Measurements from ENCODE around the gene CORO2A. TPM values are rescaled to one million over a fixed set of nuclear protein-coding genes. Genes with fewer than 3 reads are reported as not detected.
A peak's percentile ranks its signal among the peaks of the same experiment; 100 is the strongest.

The CORO2A gene
- total and polyA plus RNA-seq, 5 donors: 0.09 to 0.43 (median 0.17) TPM

- Histone ChIP-seq H3K9me3 (ENCODE audit: control insufficient read depth, low read length) (no peaks in the 10 kb centered on the region), H3K27ac (ENCODE audit: low read length) (no peak overlapping the region), H3K4me1 (ENCODE audit: control insufficient read depth, insufficient read depth, low read length) (no peaks in the 10 kb centered on the region), H3K27me3 (ENCODE audit: control insufficient read depth, insufficient read depth) (no peaks in the 10 kb centered on the region), H3K4me3 (ENCODE audit: low read length) (no peak overlapping the region)
- DNase-seq (no peak), ATAC-seq (no peak)
- intact Hi-C loops (cut with DNase I): no loop called here
Measured at GRCh38 chr9:98152526-98152925, 39.9 kb downstream of the CORO2A start.

GRCh38 chr9:98150721-98151120 is 41.7 kb downstream of the CORO2A start:
- H3K9me3 ChIP-seq (ENCODE audit: control insufficient read depth, low read length): no peaks in the 10 kb centered on the region
- H3K4me3 ChIP-seq (ENCODE audit: low read length): no peak overlapping the region
- DNase-seq (no peak), ATAC-seq (peak in 1 of 2 donors; percentile 50)
- H3K27ac ChIP-seq (ENCODE audit: low read length): no peak overlapping the region
- H3K4me1 ChIP-seq (ENCODE audit: control insufficient read depth, insufficient read depth, low read length): no peaks in the 10 kb centered on the region
- intact Hi-C loops (cut with DNase I): no loop called here
- H3K27me3 ChIP-seq (ENCODE audit: control insufficient read depth, insufficient read depth): no peaks in the 10 kb centered on the region
- WGBS: 73% methylated on average over 3 of the region's 3 CpGs

GRCh38 chr9:98150164-98150563 is 42.3 kb downstream of the CORO2A start:
- no peaks in the 10 kb centered on the region for H3K27me3 ChIP-seq (ENCODE audit: control insufficient read depth, insufficient read depth)
- H3K9me3 ChIP-seq (ENCODE audit: control insufficient read depth, low read length): no peaks in the 10 kb centered on the region
- H3K4me3 ChIP-seq (ENCODE audit: low read length): no peak overlapping the region
- no peaks in the 10 kb centered on the region for H3K4me1 ChIP-seq (ENCODE audit: control insufficient read depth, insufficient read depth, low read length)
- intact Hi-C loops (cut with DNase I): no loop called here
- no peak for DNase-seq
- 75% methylated on average over 7 of the region's 7 CpGs for WGBS
- ATAC-seq: no peak
- H3K27ac ChIP-seq (ENCODE audit: low read length): no peak overlapping the region

DNA sequence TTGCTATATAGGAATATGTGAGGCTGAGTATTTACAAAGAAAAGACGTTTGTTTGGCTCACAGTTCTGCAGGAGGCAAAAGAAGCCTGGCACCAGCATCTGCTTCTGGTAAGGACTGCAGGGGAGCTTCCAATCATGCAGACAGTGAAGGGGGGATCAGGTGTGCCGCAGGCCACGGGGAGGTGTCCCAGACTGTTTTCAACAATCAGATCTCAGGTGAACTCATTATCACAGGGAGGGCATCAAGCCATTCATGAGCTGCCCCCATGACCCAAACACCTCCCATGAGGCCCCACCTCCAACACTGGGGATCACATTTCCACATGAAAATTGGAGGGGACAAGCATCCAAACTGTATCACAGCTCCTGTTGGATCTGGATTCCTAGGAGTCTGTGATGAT is 43.0 kb downstream of the CORO2A start:
- 57% methylated on average over 3 of the region's 3 CpGs for WGBS
- ATAC-seq: no peak
- H3K27ac ChIP-seq (ENCODE audit: low read length): no peak overlapping the region

DNA sequence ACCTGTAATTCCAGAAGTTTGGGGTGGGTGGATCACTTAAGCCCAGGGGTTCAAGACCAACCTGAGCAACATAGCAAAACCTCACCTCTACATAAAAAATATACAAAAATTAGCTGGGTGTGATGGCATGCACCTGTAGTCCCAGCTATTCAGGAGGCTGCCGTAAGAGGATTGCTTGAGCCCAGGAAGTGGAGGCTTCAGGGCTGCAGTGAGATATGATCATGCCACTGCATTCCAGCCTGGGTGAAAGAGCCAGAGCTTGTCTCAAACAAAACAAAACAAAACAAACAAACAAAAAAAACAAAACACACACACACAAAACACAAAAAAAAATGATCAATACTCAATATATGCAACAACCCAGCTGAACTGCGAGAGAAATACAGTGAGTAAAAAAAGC is 44.0 kb downstream of the CORO2A start:
- Histone ChIP-seq H3K4me1 (ENCODE audit: control insufficient read depth, insufficient read depth, low read length) (no peaks in the 10 kb centered on the region), H3K27ac (ENCODE audit: low read length) (no peak overlapping the region), H3K27me3 (ENCODE audit: control insufficient read depth, insufficient read depth) (no peaks in the 10 kb centered on the region), H3K9me3 (ENCODE audit: control insufficient read depth, low read length) (no peaks in the 10 kb centered on the region), H3K4me3 (ENCODE audit: low read length) (no peak overlapping the region)
- DNase-seq (no peak), ATAC-seq (no peak)
- intact Hi-C loops (cut with DNase I): no loop called here
- 87% methylated on average over 2 of the region's 2 CpGs for WGBS

More for the DNA sequence above, 43.0 kb downstream of the CORO2A start:
- Histone ChIP-seq H3K27me3 (ENCODE audit: control insufficient read depth, insufficient read depth) (no peaks in the 10 kb centered on the region), H3K4me1 (ENCODE audit: control insufficient read depth, insufficient read depth, low read length) (no peaks in the 10 kb centered on the region), H3K9me3 (ENCODE audit: control insufficient read depth, low read length) (no peaks in the 10 kb centered on the region), H3K4me3 (ENCODE audit: low read length) (no peak overlapping the region)
- no peak for DNase-seq
- intact Hi-C loops (cut with DNase I): no loop called here

DNA sequence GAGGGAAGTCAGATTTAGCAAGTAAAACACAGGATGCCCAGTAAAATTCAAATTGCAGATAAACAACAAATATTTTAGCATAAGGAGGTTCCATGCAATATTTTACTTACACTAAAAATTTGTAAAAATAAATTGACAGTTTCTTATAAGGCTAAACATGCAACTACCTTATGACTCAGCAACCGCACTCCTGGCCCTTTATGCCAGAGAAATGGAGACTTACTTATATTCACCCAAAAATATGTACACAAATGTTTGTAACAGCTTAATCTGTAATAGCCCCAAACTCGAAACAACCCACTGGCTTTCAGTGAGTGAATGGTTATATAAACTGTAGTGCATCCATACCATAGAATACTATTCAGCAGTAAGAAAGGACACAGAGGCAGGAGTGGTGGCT is 44.9 kb downstream of the CORO2A start:
- Histone ChIP-seq H3K4me3 (ENCODE audit: low read length) (no peak overlapping the region), H3K27ac (ENCODE audit: low read length) (no peak overlapping the region), H3K4me1 (ENCODE audit: control insufficient read depth, insufficient read depth, low read length) (no peaks in the 10 kb centered on the region), H3K9me3 (ENCODE audit: control insufficient read depth, low read length) (no peaks in the 10 kb centered on the region), H3K27me3 (ENCODE audit: control insufficient read depth, insufficient read depth) (no peaks in the 10 kb centered on the region)
- intact Hi-C loops (cut with DNase I): no loop called here
- WGBS: 89% methylated on average over 2 of the region's 2 CpGs
- no peak for DNase-seq
- ATAC-seq: no peak

DNA sequence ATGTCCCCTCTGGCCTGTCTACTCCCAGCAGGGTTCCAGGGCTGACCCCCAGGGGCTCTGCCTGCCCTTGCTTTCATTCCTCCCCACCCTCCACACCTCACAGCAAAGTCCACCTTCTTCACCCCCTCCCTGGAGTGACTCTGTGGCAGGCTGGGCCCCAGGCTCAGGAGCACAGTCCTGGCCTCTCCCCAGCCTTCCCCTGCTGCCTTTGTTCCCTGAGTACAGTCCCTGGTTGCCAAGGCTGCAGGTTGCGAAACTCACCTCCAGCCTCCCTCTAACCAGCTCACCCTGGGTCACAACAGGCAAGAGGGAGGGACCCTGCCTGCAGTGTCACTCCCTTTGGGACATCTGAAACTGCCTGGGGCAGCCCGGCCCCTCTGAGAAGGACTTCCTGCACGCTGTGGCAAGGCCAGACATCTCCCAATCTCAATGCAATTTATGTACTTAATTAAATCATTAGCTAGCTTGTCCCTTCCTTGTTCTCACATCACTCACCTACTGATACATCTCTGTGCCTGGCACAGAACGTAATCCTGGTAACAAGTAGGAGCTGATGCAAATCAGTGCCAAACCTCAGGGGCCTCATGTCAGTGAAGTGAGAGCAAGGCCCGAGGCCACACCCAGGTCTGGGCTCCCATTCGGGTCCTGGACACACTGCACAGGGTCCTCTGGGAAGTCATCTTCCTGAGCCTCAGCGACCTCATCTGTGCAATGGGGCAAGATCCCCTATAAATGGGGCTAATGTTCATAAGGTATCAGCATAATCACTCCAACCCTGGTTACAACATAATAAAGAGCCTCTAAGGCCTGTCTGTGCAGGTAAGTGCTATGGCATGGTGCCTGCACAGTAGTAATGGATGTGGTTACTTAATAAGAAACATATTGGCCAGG is 46.1 kb downstream of the CORO2A start:
- Histone ChIP-seq H3K27ac (ENCODE audit: low read length) (no peak overlapping the region), H3K9me3 (ENCODE audit: control insufficient read depth, low read length) (no peaks in the 10 kb centered on the region), H3K4me3 (ENCODE audit: low read length) (no peak overlapping the region), H3K27me3 (ENCODE audit: control insufficient read depth, insufficient read depth) (no peaks in the 10 kb centered on the region), H3K4me1 (ENCODE audit: control insufficient read depth, insufficient read depth, low read length) (no peaks in the 10 kb centered on the region)
- ATAC-seq: peak in 1 of 2 donors; percentile 68
- DNase-seq: peak in 2 of 3 donors; percentile 69 to 72
- WGBS: 68% methylated on average over 7 of the region's 7 CpGs
- intact Hi-C loops (cut with DNase I): no loop called here

- Histone ChIP-seq H3K27ac (ENCODE audit: low read length) (no peak overlapping the region), H3K9me3 (ENCODE audit: control insufficient read depth, low read length) (no peaks in the 10 kb centered on the region), H3K4me3 (ENCODE audit: low read length) (no peak overlapping the region), H3K27me3 (ENCODE audit: control insufficient read depth, insufficient read depth) (no peaks in the 10 kb centered on the region), H3K4me1 (ENCODE audit: control insufficient read depth, insufficient read depth, low read length) (no peaks in the 10 kb centered on the region)
- DNase-seq (no peak), ATAC-seq (no peak)
- intact Hi-C loops (cut with DNase I): no loop called here
- 96% methylated on average over 3 of the region's 3 CpGs for WGBS
Measured at GRCh38 chr9:98144631-98145030, 47.8 kb downstream of the CORO2A start.

- ATAC-seq (no peak), DNase-seq (no peak)
- H3K4me1 ChIP-seq (ENCODE audit: control insufficient read depth, insufficient read depth, low read length): no peaks in the 10 kb centered on the region
- 87% methylated on average over 4 of the region's 4 CpGs for WGBS
- no peaks in the 10 kb centered on the region for H3K9me3 ChIP-seq (ENCODE audit: control insufficient read depth, low read length)
- H3K4me3 ChIP-seq (ENCODE audit: low read length): no peak overlapping the region
- no peak overlapping the region for H3K27ac ChIP-seq (ENCODE audit: low read length)
- intact Hi-C loops (cut with DNase I): no loop called here
- H3K27me3 ChIP-seq (ENCODE audit: control insufficient read depth, insufficient read depth): no peaks in the 10 kb centered on the region
Measured at GRCh38 chr9:98144076-98144475, 48.4 kb downstream of the CORO2A start.

DNA sequence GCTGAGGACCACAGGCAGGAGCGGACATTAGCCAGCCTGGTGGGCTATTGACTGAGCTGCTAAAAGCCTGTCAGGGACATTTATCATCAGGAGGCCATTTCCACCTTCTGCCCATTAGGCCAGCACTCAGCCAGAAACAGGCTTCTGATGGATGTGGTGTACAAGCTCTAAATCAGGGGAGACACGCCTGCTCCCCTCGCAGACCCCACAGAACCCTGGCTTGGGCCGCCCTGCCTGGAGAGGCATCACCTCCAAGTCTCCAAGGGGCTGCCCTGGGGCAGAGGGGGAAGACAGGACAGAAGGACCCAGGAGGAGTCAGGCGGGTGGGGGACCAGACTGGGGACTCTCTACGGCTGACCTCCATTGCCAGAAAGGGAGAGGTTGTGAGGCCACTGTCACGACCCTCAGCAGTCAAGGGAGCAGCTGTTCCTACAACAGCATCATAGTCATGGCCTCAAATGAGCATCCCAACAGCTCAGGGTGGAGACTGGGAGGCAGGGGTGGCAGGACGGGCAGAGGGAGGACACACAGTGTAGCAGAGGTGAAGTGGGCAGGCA is 49.4 kb downstream of the CORO2A start:
- Histone ChIP-seq H3K9me3 (ENCODE audit: control insufficient read depth, low read length) (no peaks in the 10 kb centered on the region), H3K27ac (ENCODE audit: low read length) (no peak overlapping the region), H3K27me3 (ENCODE audit: control insufficient read depth, insufficient read depth) (no peaks in the 10 kb centered on the region), H3K4me1 (ENCODE audit: control insufficient read depth, insufficient read depth, low read length) (no peaks in the 10 kb centered on the region), H3K4me3 (ENCODE audit: low read length) (no peak overlapping the region)
- DNase-seq (no peak), ATAC-seq (no peak)
- intact Hi-C loops (cut with DNase I): no loop called here
- WGBS: 88% methylated on average over 8 of the region's 8 CpGs

GRCh38 chr9:98142182-98142907 is 50.1 kb downstream of the CORO2A start:
- no peaks in the 10 kb centered on the region for H3K4me1 ChIP-seq (ENCODE audit: control insufficient read depth, insufficient read depth, low read length)
- WGBS: 82% methylated on average over 13 of the region's 13 CpGs
- H3K9me3 ChIP-seq (ENCODE audit: control insufficient read depth, low read length): no peaks in the 10 kb centered on the region
- DNase-seq (peak in 1 of 3 donors; percentile 65), ATAC-seq (peak in 1 of 2 donors; percentile 66)
- H3K27me3 ChIP-seq (ENCODE audit: control insufficient read depth, insufficient read depth): no peaks in the 10 kb centered on the region
- H3K4me3 ChIP-seq (ENCODE audit: low read length): no peak overlapping the region
- intact Hi-C loops (cut with DNase I): no loop called here
- H3K27ac ChIP-seq (ENCODE audit: low read length): no peak overlapping the region

Measured in right cardiac atrium (tissue), 5 donors.